ENCODE data around the gene CDC42EP5. TPM values are rescaled to one million over a fixed set of nuclear protein-coding genes. Genes with fewer than 3 reads are reported as not detected.

Gene CDC42EP5
- total RNA-seq, 1 experiment from 2014 or later = 11.5 TPM

GRCh38 chr19:54431255-54431838 is 41.7 kb downstream of the CDC42EP5 start:
- H3K4me3 Mint-ChIP-seq = peak overlapping the region; percentile 67
- no peak for ATAC-seq
- H3K27ac Mint-ChIP-seq = no peak overlapping the region; the same call in 1 of the 2 replicates
- H3K27me3 Mint-ChIP-seq (ENCODE audit: low read depth) = peaks cover 51% of the 10 kb centered on the region
- ChIA-PET POLR2A (interaction anchor here (0.6 to 2.9 kb wide), 2 partner anchors 10 to 525 kb away, joined by 4 to 21 read pairs; no protein-coding TSS in a partner anchor), CTCF (interaction anchor here (1.0 to 5.8 kb wide), 9 partner anchors 8 to 43 kb away, joined by 6 to 58 read pairs (median 13); partner anchors contain the start of genes CDC42EP5, LENG8, LENG9 and TTYH1)
- no peaks in the 10 kb centered on the region for H3K9me3 Mint-ChIP-seq
- DNase-seq (ENCODE audit: low spot score) = no peak
- H3K4me1 Mint-ChIP-seq = peaks cover 32% of the 10 kb centered on the region
- no peak for TF ChIP-seq GABPB1 (CRISPR knock-in tag; IDR thresholded peaks at IDR 0.05)
- TF ChIP-seq E2F1 (CRISPR knock-in tag; IDR thresholded peaks at IDR 0.05) = no peak
- TF ChIP-seq ZNF512 (CRISPR knock-in tag; IDR thresholded peaks at IDR 0.05; ENCODE audit: borderline replicate concordance) = no peak
- no peak for TF ChIP-seq SMAD4 (CRISPR knock-in tag; IDR thresholded peaks at IDR 0.05)
- TF ChIP-seq STAT6 (CRISPR knock-in tag; conservative IDR thresholded peaks at IDR 0.05; ENCODE audit: low read depth) = no peak
- no peak for TF ChIP-seq ZNF671 (CRISPR knock-in tag; IDR thresholded peaks at IDR 0.05)
- TF ChIP-seq MYBL2 (CRISPR knock-in tag; IDR thresholded peaks at IDR 0.05) = no peak
- H3K36me3 Mint-ChIP-seq = no peaks in the 10 kb centered on the region

GRCh38 chr19:54430306-54431254 is 42.5 kb downstream of the CDC42EP5 start:
- peaks cover 53% of the 10 kb centered on the region for H3K27me3 Mint-ChIP-seq (ENCODE audit: low read depth)
- ChIA-PET CTCF (interaction anchor here (0.6 to 5.8 kb wide), 16 partner anchors 9 to 1196 kb away, joined by 3 to 58 read pairs (median 8); partner anchors contain the start of genes CDC42EP5, EPS8L1, LENG8 and LENG9), POLR2A (interaction anchor here (0.6 to 2.9 kb wide), 3 partner anchors 8 to 526 kb away, joined by 3 to 21 read pairs (median 4); no protein-coding TSS in a partner anchor)

GRCh38 chr19:54429545-54430227 is 43.4 kb downstream of the CDC42EP5 start:
- ATAC-seq = no peak
- Mint-ChIP-seq H3K4me3 (peak overlapping the region; percentile 50), H3K27ac (no peak overlapping the region), H3K36me3 (peaks cover 3% of the 10 kb centered on the region; the same call in 1 of the 2 replicates), H3K4me1 (peaks cover 23% of the 10 kb centered on the region), H3K9me3 (no peaks in the 10 kb centered on the region), H3K27me3 (ENCODE audit: low read depth) (peaks cover 52% of the 10 kb centered on the region)
- POLR2A ChIA-PET = interaction anchor here (0.6 to 2.9 kb wide), 3 partner anchors 9 to 1188 kb away, joined by 3 to 21 read pairs (median 3); no protein-coding TSS in a partner anchor
- CTCF ChIA-PET = interaction anchor here (0.6 to 5.8 kb wide), 9 partner anchors 9 to 1197 kb away, joined by 3 to 58 read pairs (median 13); partner anchors contain the start of genes CDC42EP5, EPS8L1 and TTYH1
- no peak for DNase-seq (ENCODE audit: low spot score)
- TF ChIP-seq ZNF121 (CRISPR knock-in tag; IDR thresholded peaks at IDR 0.05) (no peak), OVOL2 (CRISPR knock-in tag; IDR thresholded peaks at IDR 0.05; ENCODE audit: borderline replicate concordance) (no peak), TP53 (CRISPR knock-in tag; IDR thresholded peaks at IDR 0.05) (no peak), GTF2I (CRISPR knock-in tag; conservative IDR thresholded peaks at IDR 0.05) (no peak), MLX (CRISPR knock-in tag; IDR thresholded peaks at IDR 0.05) (no peak), E2F1 (CRISPR knock-in tag; IDR thresholded peaks at IDR 0.05) (no peak), SMAD4 (CRISPR knock-in tag; IDR thresholded peaks at IDR 0.05) (no peak), E2F5 (CRISPR knock-in tag; IDR thresholded peaks at IDR 0.05) (no peak), PREB (CRISPR knock-in tag; IDR thresholded peaks at IDR 0.05; ENCODE audit: borderline replicate concordance) (no peak)

More at GRCh38 chr19:54430306-54431254, 42.5 kb downstream of the CDC42EP5 start:
- Mint-ChIP-seq H3K4me1 (peaks cover 29% of the 10 kb centered on the region), H3K36me3 (no peaks in the 10 kb centered on the region), H3K9me3 (no peaks in the 10 kb centered on the region), H3K27ac (no peak overlapping the region; the same call in 1 of the 2 replicates), H3K4me3 (peak overlapping the region; percentile 67)
- no peak for TF ChIP-seq OVOL2 (CRISPR knock-in tag; IDR thresholded peaks at IDR 0.05; ENCODE audit: borderline replicate concordance)
- TF ChIP-seq SP1 (CRISPR knock-in tag; conservative IDR thresholded peaks at IDR 0.05) = peak; percentile 71; the same call in 1 of the 2 replicates
- peak; percentile 46; the same call in 1 of the 2 replicates for TF ChIP-seq ZNF263 (CRISPR knock-in tag; IDR thresholded peaks at IDR 0.05; ENCODE audit: low read depth)
- DNase-seq (ENCODE audit: low spot score) = peak; percentile 81
- peak; percentile 85 for ATAC-seq
